Measurements from ENCODE around the gene MIOS.

DNA sequence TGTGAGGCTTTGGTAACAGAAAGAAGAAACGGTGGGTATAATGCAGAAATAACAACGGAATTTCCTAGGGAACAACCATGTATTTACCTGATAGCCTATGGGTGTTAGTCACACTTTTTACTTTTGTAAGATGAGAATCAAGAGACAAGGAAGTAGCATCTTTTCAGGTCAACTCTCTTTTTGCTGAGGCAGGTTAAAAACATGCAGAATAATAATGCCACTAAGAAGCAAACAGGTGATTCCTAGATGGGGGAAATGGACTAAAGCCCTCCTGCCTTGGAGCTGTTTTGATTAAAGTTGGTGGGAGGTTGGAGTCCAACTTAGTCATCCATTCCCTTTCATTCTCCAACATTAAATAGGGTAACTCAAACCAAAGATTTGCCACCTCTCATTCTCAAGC lies 29.0 kb upstream of the MIOS start:
- TF ChIP-seq BHLHE40 (IDR thresholded peaks at IDR 0.05; ENCODE audit: borderline replicate concordance), result no peak
- no peak for TF ChIP-seq LEF1 (IDR thresholded peaks at IDR 0.05; ENCODE audit: borderline replicate concordance)
- TF ChIP-seq CTBP1 (IDR thresholded peaks at IDR 0.05; ENCODE audit: borderline replicate concordance), result no peak
- no peak for TF ChIP-seq HDGF (IDR thresholded peaks at IDR 0.05; ENCODE audit: borderline replicate concordance)
- TF ChIP-seq L3MBTL2 (conservative IDR thresholded peaks at IDR 0.05), result no peak
- TF ChIP-seq FOXA1 (IDR thresholded peaks at IDR 0.05), result no peak
- TF ChIP-seq FOXK2 (IDR thresholded peaks at IDR 0.05), result no peak
- TF ChIP-seq SP1 (IDR thresholded peaks at IDR 0.05), result no peak
- TF ChIP-seq SUZ12 (IDR thresholded peaks at IDR 0.05), result no peak
- TF ChIP-seq FOXM1 (IDR thresholded peaks at IDR 0.05; ENCODE audit: borderline replicate concordance), result no peak
- TF ChIP-seq ZNF384 (IDR thresholded peaks at IDR 0.05), result no peak
- TF ChIP-seq NFRKB (IDR thresholded peaks at IDR 0.05), result no peak

Data from HEK293T (cell line).